Measurements from ENCODE around the gene GSTA2.
"Not testable (repeated sequence)": the region's sequence is repeated elsewhere in the genome, so short reads cannot be mapped to it uniquely, and the experiment has no call there.

GSTA2 gene

GRCh38 chr6:52760105-52760765 lies 3.0 kb downstream of the GSTA2 start:
- DNase-seq (ENCODE audit: low read depth in 2 of 2): no peak

- no peak for DNase-seq (ENCODE audit: low read depth in 2 of 2)
These were observed 4.2 kb downstream of the GSTA2 start for GRCh38 chr6:52759085-52759484.

GRCh38 chr6:52757651-52758338 lies 5.5 kb downstream of the GSTA2 start:
- DNase-seq (ENCODE audit: low read depth in 2 of 2): not testable (repeated sequence)

- DNase-seq (ENCODE audit: low read depth in 2 of 2): no peak
These were observed 8.8 kb downstream of the GSTA2 start for GRCh38 chr6:52754443-52754842.

- DNase-seq (ENCODE audit: low read depth in 2 of 2): not testable (repeated sequence)
These were observed 10.1 kb downstream of the GSTA2 start for GRCh38 chr6:52753137-52753536.

- DNase-seq (ENCODE audit: low read depth in 2 of 2): no peak
These were observed 11.0 kb downstream of the GSTA2 start for GRCh38 chr6:52752310-52752709.

GRCh38 chr6:52749556-52750152 lies 13.6 kb downstream of the GSTA2 start:
- no peak for DNase-seq (ENCODE audit: low read depth in 2 of 2)

- not testable (repeated sequence) for DNase-seq (ENCODE audit: low read depth in 2 of 2)
These were observed 16.0 kb downstream of the GSTA2 start for GRCh38 chr6:52747301-52747700.

GRCh38 chr6:52746213-52746612 lies 17.1 kb downstream of the GSTA2 start:
- DNase-seq (ENCODE audit: low read depth in 2 of 2): no peak

- no peak for DNase-seq (ENCODE audit: low read depth in 2 of 2)
These were observed 17.5 kb downstream of the GSTA2 start for GRCh38 chr6:52745764-52746201.

GRCh38 chr6:52741872-52742271 lies 21.4 kb downstream of the GSTA2 start:
- DNase-seq (ENCODE audit: low read depth in 2 of 2): no peak

GRCh38 chr6:52739627-52740026 lies 23.6 kb downstream of the GSTA2 start:
- DNase-seq (ENCODE audit: low read depth in 2 of 2): no peak

- DNase-seq (ENCODE audit: low read depth in 2 of 2): no peak
These were observed 24.1 kb downstream of the GSTA2 start for GRCh38 chr6:52739134-52739533.

- no peak for DNase-seq (ENCODE audit: low read depth in 2 of 2)
These were observed 27.1 kb downstream of the GSTA2 start for GRCh38 chr6:52736145-52736544.

- no peak for DNase-seq (ENCODE audit: low read depth in 2 of 2)
These were observed 28.2 kb downstream of the GSTA2 start for GRCh38 chr6:52735071-52735470.

GRCh38 chr6:52734072-52734471 lies 29.2 kb downstream of the GSTA2 start:
- DNase-seq (ENCODE audit: low read depth in 2 of 2): no peak

GRCh38 chr6:52733172-52733571 lies 30.1 kb downstream of the GSTA2 start:
- DNase-seq (ENCODE audit: low read depth in 2 of 2): no peak

GRCh38 chr6:52731719-52732118 lies 31.6 kb downstream of the GSTA2 start:
- DNase-seq (ENCODE audit: low read depth in 2 of 2): no peak

GRCh38 chr6:52729576-52729975 lies 33.7 kb downstream of the GSTA2 start:
- DNase-seq (ENCODE audit: low read depth in 2 of 2): no peak

- no peak for DNase-seq (ENCODE audit: low read depth in 2 of 2)
These were observed 34.9 kb downstream of the GSTA2 start for GRCh38 chr6:52728394-52728793.

- no peak for DNase-seq (ENCODE audit: low read depth in 2 of 2)
These were observed 35.4 kb downstream of the GSTA2 start for GRCh38 chr6:52727908-52728307.

GRCh38 chr6:52726741-52727535 lies 36.3 kb downstream of the GSTA2 start:
- DNase-seq (ENCODE audit: low read depth in 2 of 2): no peak

All from activated CD4-positive, alpha-beta T cell treated with anti-CD3 and anti-CD28 coated beads for 24 hours (primary cell).